MM.1S (cell line): ENCODE results near the gene PCDH1.

Experiments used
- DNase-seq: peaks from one replicate; pipeline ENCODE4 v3.0.0-alpha.2; 2015
- H2AFZ ChIP-seq: fragments of 300-600 bp; sonication (generic); 2 replicates; pipeline ENCODE4 v1.6.0; 2016; ENCODE audit warnings: antibody characterized with exemption, low read length
- H3F3A ChIP-seq: fragments of 300-600 bp; sonication (generic); 2 replicates; pipeline ENCODE4 v1.6.1; 2016; ENCODE audit warnings: mild to moderate bottlenecking, antibody characterized with exemption, low read length, moderate library complexity, mixed read lengths; ENCODE audit not compliant: insufficient read depth
- H3K27ac ChIP-seq: fragments of 300-600 bp; sonication (generic); 2 replicates; pipeline ENCODE4 v1.5.1; 2016; ENCODE audit warnings: mild to moderate bottlenecking, low read length
- H3K27me3 ChIP-seq: fragments of 300-600 bp; sonication (generic); replicated peaks from 2 replicates; pipeline ENCODE4 v1.6.0; 2016; ENCODE audit warnings: low read length; ENCODE audit not compliant: insufficient read depth
- H3K36me3 ChIP-seq: fragments of 300-600 bp; sonication (generic); replicated peaks from 2 replicates; pipeline ENCODE4 v1.6.1; 2016; ENCODE audit warnings: mild to moderate bottlenecking, low read length, mixed read lengths; ENCODE audit not compliant: insufficient read depth
- H3K4me1 ChIP-seq: fragments of 300-600 bp; sonication (generic); 2 replicates; pipeline ENCODE4 v1.6.1; 2016; ENCODE audit warnings: low read length, mixed read lengths
- H3K4me2 ChIP-seq: fragments of 300-600 bp; sonication (generic); 2 replicates; pipeline ENCODE4 v1.6.0; 2016; ENCODE audit warnings: low read depth, low read length
- H3K4me3 ChIP-seq: fragments of 300-600 bp; sonication (generic); 2 replicates; pipeline ENCODE4 v1.5.1; 2016; ENCODE audit warnings: low read length, mixed read lengths
- H3K79me2 ChIP-seq: fragments of 300-600 bp; sonication (generic); 2 replicates; pipeline ENCODE4 v1.6.1; 2016; ENCODE audit warnings: mixed run types, low read length, mixed read lengths
- H3K9ac ChIP-seq: fragments of 300-600 bp; sonication (generic); 2 replicates; pipeline ENCODE4 v1.6.1; 2016; ENCODE audit warnings: low read length, mixed read lengths
- H3K9me2 ChIP-seq: fragments of 300-600 bp; sonication (generic); replicated peaks from 2 replicates; pipeline ENCODE4 v1.6.1; 2016; ENCODE audit warnings: mild to moderate bottlenecking, low read length, mixed read lengths; ENCODE audit not compliant: insufficient read depth
- H3K9me3 ChIP-seq: fragments of 300-600 bp; sonication (generic); replicated peaks from 2 replicates; pipeline ENCODE4 v1.6.1; 2016; ENCODE audit warnings: mild to moderate bottlenecking, low read length, mixed read lengths; ENCODE audit not compliant: insufficient read depth
- H4K20me1 ChIP-seq: fragments of 300-600 bp; sonication (generic); 2 replicates; pipeline ENCODE4 v1.6.1; 2016; ENCODE audit warnings: mild to moderate bottlenecking, low read length, moderate library complexity, mixed read lengths; ENCODE audit not compliant: insufficient read depth
- EZH2 ChIP-seq: fragments of 300-600 bp; sonication (generic); optimal IDR thresholded peaks from 2 replicates; pipeline ENCODE3; 2017; ENCODE audit warnings: low read depth, mild to moderate bottlenecking, antibody characterized with exemption, low read length, mixed read lengths
- EZH2phosphoT487 ChIP-seq: fragments of 300-600 bp; sonication (generic); IDR thresholded peaks from 2 replicates; pipeline ENCODE4 v1.6.1; 2018; ENCODE audit warnings: antibody characterized with exemption, low read length
- TF ChIP-seq, protein P1 (sequence below): fragments of 300-600 bp; sonication (generic); IDR thresholded peaks from 2 replicates; pipeline ENCODE4 v1.5.1; 2016; ENCODE audit warnings: antibody characterized with exemption, low read length, mixed read lengths

Gene PCDH1

DNA sequence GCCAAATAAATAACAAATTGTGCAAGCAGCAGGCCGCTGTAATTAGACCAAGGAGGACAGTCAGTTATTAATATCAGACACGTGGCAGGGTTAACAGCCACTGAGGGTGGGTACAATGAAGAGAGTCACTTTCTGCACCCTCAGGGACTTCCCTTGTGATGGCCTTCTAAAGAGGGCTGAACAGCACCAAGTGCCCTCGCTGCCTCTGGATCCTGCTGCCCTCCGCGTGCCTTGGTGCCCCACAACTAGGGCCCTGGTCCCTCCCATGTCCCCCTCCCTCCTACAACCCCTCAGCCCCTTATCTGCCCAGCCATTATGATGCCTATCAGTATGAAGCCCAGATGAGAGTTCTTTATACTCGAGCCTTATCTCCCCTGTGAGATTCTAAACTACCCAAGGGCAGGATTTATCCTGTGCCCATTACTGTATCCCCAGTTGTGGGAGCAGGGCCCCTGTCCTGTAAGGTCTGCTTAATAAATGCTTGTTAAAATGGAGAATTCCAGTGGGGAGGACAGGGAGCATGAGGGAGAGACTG is 37.3 kb downstream of the PCDH1 start:
- H3K36me3 ChIP-seq, result no peaks in the 10 kb centered on the region
- H3K27me3 ChIP-seq, result no peaks in the 10 kb centered on the region
- no peak overlapping the region for H3K4me2 ChIP-seq
- TF ChIP-seq EZH2phosphoT487 (no peak), EZH2 (no peak)
- TF ChIP-seq, protein P1, sequence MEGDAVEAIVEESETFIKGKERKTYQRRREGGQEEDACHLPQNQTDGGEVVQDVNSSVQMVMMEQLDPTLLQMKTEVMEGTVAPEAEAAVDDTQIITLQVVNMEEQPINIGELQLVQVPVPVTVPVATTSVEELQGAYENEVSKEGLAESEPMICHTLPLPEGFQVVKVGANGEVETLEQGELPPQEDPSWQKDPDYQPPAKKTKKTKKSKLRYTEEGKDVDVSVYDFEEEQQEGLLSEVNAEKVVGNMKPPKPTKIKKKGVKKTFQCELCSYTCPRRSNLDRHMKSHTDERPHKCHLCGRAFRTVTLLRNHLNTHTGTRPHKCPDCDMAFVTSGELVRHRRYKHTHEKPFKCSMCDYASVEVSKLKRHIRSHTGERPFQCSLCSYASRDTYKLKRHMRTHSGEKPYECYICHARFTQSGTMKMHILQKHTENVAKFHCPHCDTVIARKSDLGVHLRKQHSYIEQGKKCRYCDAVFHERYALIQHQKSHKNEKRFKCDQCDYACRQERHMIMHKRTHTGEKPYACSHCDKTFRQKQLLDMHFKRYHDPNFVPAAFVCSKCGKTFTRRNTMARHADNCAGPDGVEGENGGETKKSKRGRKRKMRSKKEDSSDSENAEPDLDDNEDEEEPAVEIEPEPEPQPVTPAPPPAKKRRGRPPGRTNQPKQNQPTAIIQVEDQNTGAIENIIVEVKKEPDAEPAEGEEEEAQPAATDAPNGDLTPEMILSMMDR, result no peak
- DNase-seq, result no peak
- peaks cover 13% of the 10 kb centered on the region for H3K4me1 ChIP-seq
- no peaks in the 10 kb centered on the region for H4K20me1 ChIP-seq
- no peaks in the 10 kb centered on the region for H3F3A ChIP-seq
- no peaks in the 10 kb centered on the region for H3K9me2 ChIP-seq
- no peak overlapping the region for H3K9ac ChIP-seq
- H2AFZ ChIP-seq, result no peak overlapping the region
- no peak overlapping the region for H3K27ac ChIP-seq
- H3K4me3 ChIP-seq, result no peak overlapping the region
- H3K9me3 ChIP-seq, result no peaks in the 10 kb centered on the region
- no peaks in the 10 kb centered on the region for H3K79me2 ChIP-seq

DNA sequence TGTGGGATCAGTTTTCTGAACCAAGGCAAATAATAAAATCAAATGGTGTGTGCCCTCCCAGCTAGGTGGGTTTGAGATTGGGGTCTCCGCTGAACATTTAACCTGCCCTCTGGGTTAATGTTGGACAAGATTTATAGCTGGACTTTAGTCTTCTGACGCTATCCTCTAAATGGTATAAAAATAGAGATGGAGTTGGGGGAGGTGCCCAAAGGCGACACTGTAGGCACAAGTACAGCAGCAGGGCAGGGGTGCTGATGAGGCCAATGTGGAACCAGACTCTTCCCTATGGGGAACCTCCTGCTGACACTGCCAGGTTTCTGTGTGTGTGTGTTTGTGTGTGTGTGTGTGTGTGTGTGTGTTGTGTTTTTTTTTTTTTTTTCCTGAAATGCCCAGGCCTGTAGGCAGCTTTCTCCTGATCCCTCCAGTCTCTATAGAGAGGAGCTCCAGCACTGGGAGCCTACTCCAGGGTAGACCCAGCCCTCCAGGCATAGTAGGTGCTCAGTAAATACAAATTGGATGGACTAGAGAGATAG is 37.9 kb downstream of the PCDH1 start:
- TF ChIP-seq EZH2phosphoT487, result no peak
- TF ChIP-seq, protein P1, result no peak
- no peak for TF ChIP-seq EZH2
- Histone ChIP-seq H3K4me3 (no peak overlapping the region), H3K9me3 (no peaks in the 10 kb centered on the region), H3K4me1 (peaks cover 13% of the 10 kb centered on the region), H3K79me2 (no peaks in the 10 kb centered on the region), H3F3A (no peaks in the 10 kb centered on the region), H3K27me3 (no peaks in the 10 kb centered on the region), H3K9me2 (no peaks in the 10 kb centered on the region), H3K4me2 (no peak overlapping the region), H4K20me1 (no peaks in the 10 kb centered on the region), H3K9ac (no peak overlapping the region), H3K36me3 (no peaks in the 10 kb centered on the region), H3K27ac (no peak overlapping the region), H2AFZ (no peak overlapping the region)
- DNase-seq, result no peak

DNA sequence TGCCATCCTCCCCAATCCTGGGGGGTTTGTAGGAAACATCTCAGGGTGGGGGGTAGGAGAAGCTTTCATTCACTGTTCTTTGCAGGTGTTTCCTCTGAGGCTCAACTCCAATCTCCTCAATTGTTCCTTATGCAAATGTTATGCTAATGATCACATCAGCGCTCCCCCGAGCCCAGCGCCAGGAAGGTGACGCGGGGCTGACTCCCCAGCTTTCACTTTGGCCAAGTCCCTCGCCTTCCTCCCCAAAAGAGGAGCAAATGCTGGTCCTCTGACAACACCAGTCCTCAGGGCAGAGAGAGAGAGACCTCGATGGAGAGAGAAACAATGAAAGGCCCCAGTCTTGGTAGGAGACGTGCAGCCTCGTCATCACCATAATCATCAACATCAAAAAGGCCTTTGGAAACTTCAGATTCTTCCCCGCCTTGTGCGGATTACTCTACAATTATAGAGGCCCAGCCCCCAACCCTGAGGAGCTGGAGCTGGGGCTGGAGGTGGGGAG is 39.1 kb downstream of the PCDH1 start:
- no peaks in the 10 kb centered on the region for H3K36me3 ChIP-seq
- peak overlapping the region; percentile 58 for H3K4me2 ChIP-seq
- no peaks in the 10 kb centered on the region for H3K27me3 ChIP-seq
- H3K27ac ChIP-seq, result peak overlapping the region; percentile 48; the same call in 1 of the 2 replicates
- no peaks in the 10 kb centered on the region for H3K9me2 ChIP-seq
- DNase-seq, result peak; percentile 77
- no peaks in the 10 kb centered on the region for H3K79me2 ChIP-seq
- H4K20me1 ChIP-seq, result no peaks in the 10 kb centered on the region
- no peak for TF ChIP-seq EZH2phosphoT487
- TF ChIP-seq, protein P1, result no peak
- no peak for TF ChIP-seq EZH2
- H3K9me3 ChIP-seq, result no peaks in the 10 kb centered on the region
- peak overlapping the region; percentile 4; the same call in 1 of the 2 replicates for H2AFZ ChIP-seq
- H3K4me1 ChIP-seq, result peaks cover 13% of the 10 kb centered on the region
- H3K4me3 ChIP-seq, result peak overlapping the region; percentile 37; the same call in 1 of the 2 replicates
- H3F3A ChIP-seq, result no peaks in the 10 kb centered on the region
- peak overlapping the region; percentile 22; the same call in 1 of the 2 replicates for H3K9ac ChIP-seq
